ENCODE results near the gene CSMD2. TPM values are rescaled to one million over a fixed set of nuclear protein-coding genes. Genes with fewer than 3 reads are reported as not detected.

Gene CSMD2
- total and polyA plus RNA-seq, 2 donors (not counting 1 experiment from before 2014, with no cell fraction given), result 2.2 to 7.6 TPM

GRCh38 chr1:34178072-34178471, 13.0 kb upstream of the CSMD2 start:
- Histone ChIP-seq H3K27me3 (ENCODE audit: control insufficient read depth, insufficient read depth, low read length) (peaks cover 13% of the 10 kb centered on the region), H3K9me3 (ENCODE audit: control insufficient read depth, insufficient read depth, low read depth, low read length) (no peaks in the 10 kb centered on the region), H4K20me1 (ENCODE audit: control insufficient read depth, extremely low read depth, insufficient read depth, low read length) (no peaks in the 10 kb centered on the region), H3K4me3 (replicated peaks in 1 of 4; ENCODE audit: control extremely low read depth in 1 of 4, insufficient read depth in 1 of 4, low read depth in 3 of 4, low read length in 4 of 4) (no peak overlapping the region), H3K4me1 (ENCODE audit: control insufficient read depth, extremely low read depth, insufficient read depth, low read length) (no peaks in the 10 kb centered on the region), H3K4me2 (ENCODE audit: extremely low read depth, insufficient read depth, low read length) (no peak overlapping the region), H2AFZ (ENCODE audit: low read length) (no peak overlapping the region), H3K9ac (ENCODE audit: insufficient read depth, low read length) (no peak overlapping the region), H3K36me3 (ENCODE audit: control insufficient read depth, insufficient read depth, low read length) (no peaks in the 10 kb centered on the region), H3K79me2 (ENCODE audit: control insufficient read depth, insufficient read depth, low read length) (no peaks in the 10 kb centered on the region), H3K27ac (ENCODE audit: insufficient read depth, low read length) (no peak overlapping the region)
- TF ChIP-seq EZH2 (IDR thresholded peaks at IDR 0.05; ENCODE audit: low read length, missing control alignments), result no peak
- TF ChIP-seq, protein P1, sequence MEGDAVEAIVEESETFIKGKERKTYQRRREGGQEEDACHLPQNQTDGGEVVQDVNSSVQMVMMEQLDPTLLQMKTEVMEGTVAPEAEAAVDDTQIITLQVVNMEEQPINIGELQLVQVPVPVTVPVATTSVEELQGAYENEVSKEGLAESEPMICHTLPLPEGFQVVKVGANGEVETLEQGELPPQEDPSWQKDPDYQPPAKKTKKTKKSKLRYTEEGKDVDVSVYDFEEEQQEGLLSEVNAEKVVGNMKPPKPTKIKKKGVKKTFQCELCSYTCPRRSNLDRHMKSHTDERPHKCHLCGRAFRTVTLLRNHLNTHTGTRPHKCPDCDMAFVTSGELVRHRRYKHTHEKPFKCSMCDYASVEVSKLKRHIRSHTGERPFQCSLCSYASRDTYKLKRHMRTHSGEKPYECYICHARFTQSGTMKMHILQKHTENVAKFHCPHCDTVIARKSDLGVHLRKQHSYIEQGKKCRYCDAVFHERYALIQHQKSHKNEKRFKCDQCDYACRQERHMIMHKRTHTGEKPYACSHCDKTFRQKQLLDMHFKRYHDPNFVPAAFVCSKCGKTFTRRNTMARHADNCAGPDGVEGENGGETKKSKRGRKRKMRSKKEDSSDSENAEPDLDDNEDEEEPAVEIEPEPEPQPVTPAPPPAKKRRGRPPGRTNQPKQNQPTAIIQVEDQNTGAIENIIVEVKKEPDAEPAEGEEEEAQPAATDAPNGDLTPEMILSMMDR (conservative IDR thresholded peaks at IDR 0.05 in 1 of 2, IDR thresholded peaks at IDR 0.05 in 1 of 2; ENCODE audit: low read depth in 1 of 2, low read length in 2 of 2), result no peak
- no peak for DNase-seq (ENCODE audit: low read depth in 2 of 2)

GRCh38 chr1:34176830-34177603, 12.0 kb upstream of the CSMD2 start, which contains the start of gene C1orf94:
C1orf94 (plus strand) TSS chr1:34176907; CDS start chr1:34177790, 883 bp downstream.
- Histone ChIP-seq H3K4me2 (ENCODE audit: extremely low read depth, insufficient read depth, low read length) (no peak within 1 kb of the TSS), H3K79me2 (ENCODE audit: control insufficient read depth, insufficient read depth, low read length) (no peaks in the 10 kb centered on the region), H3K9ac (ENCODE audit: insufficient read depth, low read length) (no peak within 1 kb of the TSS), H3K36me3 (ENCODE audit: control insufficient read depth, insufficient read depth, low read length) (no peaks in the 10 kb centered on the region), H4K20me1 (ENCODE audit: control insufficient read depth, extremely low read depth, insufficient read depth, low read length) (no peaks in the 10 kb centered on the region), H3K27me3 (ENCODE audit: control insufficient read depth, insufficient read depth, low read length) (peaks cover 14% of the 10 kb centered on the region), H3K4me1 (ENCODE audit: control insufficient read depth, extremely low read depth, insufficient read depth, low read length) (no peaks in the 10 kb centered on the region), H2AFZ (ENCODE audit: low read length) (no peak within 1 kb of the TSS), H3K27ac (ENCODE audit: insufficient read depth, low read length) (no peak within 1 kb of the TSS), H3K4me3 (replicated peaks in 1 of 4; ENCODE audit: control extremely low read depth in 1 of 4, insufficient read depth in 1 of 4, low read depth in 3 of 4, low read length in 4 of 4) (peak within 1 kb of the TSS in 1 of 4 experiments; percentile 20), H3K9me3 (ENCODE audit: control insufficient read depth, insufficient read depth, low read depth, low read length) (no peaks in the 10 kb centered on the region)
- TF ChIP-seq, protein P1 (conservative IDR thresholded peaks at IDR 0.05 in 1 of 2, IDR thresholded peaks at IDR 0.05 in 1 of 2; ENCODE audit: low read depth in 1 of 2, low read length in 2 of 2), result no peak
- TF ChIP-seq EZH2 (IDR thresholded peaks at IDR 0.05; ENCODE audit: low read length, missing control alignments), result no peak
- no peak for DNase-seq (ENCODE audit: low read depth in 2 of 2)

DNA sequence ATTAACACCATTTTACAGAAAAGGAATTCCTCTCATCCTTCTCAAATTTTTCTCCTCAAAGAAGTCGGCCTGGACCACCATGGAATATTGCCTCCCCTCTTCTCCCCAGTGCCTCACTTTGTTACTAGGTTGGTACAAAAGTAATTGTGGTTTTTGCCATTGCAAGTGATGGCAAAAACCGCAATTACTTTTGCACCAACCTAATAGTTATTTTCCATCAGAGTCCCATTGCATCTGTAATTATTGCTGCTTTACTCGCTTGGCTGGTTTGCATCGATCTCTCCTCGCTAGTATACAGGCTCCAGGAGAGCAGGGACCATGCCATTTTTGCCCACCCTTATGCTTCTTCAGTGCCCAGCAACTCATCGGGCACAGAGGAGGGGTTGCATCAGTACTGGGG, 10.7 kb upstream of the CSMD2 start:
- Histone ChIP-seq H3K79me2 (ENCODE audit: control insufficient read depth, insufficient read depth, low read length) (no peaks in the 10 kb centered on the region), H3K9me3 (ENCODE audit: control insufficient read depth, insufficient read depth, low read depth, low read length) (no peaks in the 10 kb centered on the region), H2AFZ (ENCODE audit: low read length) (no peak overlapping the region), H3K27me3 (ENCODE audit: control insufficient read depth, insufficient read depth, low read length) (peaks cover 16% of the 10 kb centered on the region), H3K9ac (ENCODE audit: insufficient read depth, low read length) (no peak overlapping the region), H3K27ac (ENCODE audit: insufficient read depth, low read length) (no peak overlapping the region), H4K20me1 (ENCODE audit: control insufficient read depth, extremely low read depth, insufficient read depth, low read length) (no peaks in the 10 kb centered on the region), H3K4me3 (replicated peaks in 1 of 4; ENCODE audit: control extremely low read depth in 1 of 4, insufficient read depth in 1 of 4, low read depth in 3 of 4, low read length in 4 of 4) (no peak overlapping the region), H3K36me3 (ENCODE audit: control insufficient read depth, insufficient read depth, low read length) (no peaks in the 10 kb centered on the region), H3K4me1 (ENCODE audit: control insufficient read depth, extremely low read depth, insufficient read depth, low read length) (no peaks in the 10 kb centered on the region), H3K4me2 (ENCODE audit: extremely low read depth, insufficient read depth, low read length) (no peak overlapping the region)
- no peak for DNase-seq (ENCODE audit: low read depth in 2 of 2)
- TF ChIP-seq, protein P1 (conservative IDR thresholded peaks at IDR 0.05 in 1 of 2, IDR thresholded peaks at IDR 0.05 in 1 of 2; ENCODE audit: low read depth in 1 of 2, low read length in 2 of 2), result no peak
- TF ChIP-seq EZH2 (IDR thresholded peaks at IDR 0.05; ENCODE audit: low read length, missing control alignments), result no peak
